Thyroid gland (tissue), 4 donors: Measurements from ENCODE around the gene CFAP299.

Source experiments
- POLR2A ChIP-seq, 2 donors: fragments of 450-650 bp; IDR thresholded peaks; one replicate each; pipeline ENCODE4 v1.6.1; 2017; ENCODE audit warnings: antibody characterized with exemption in 2 of 2, mild to moderate bottlenecking in 2 of 2, moderate library complexity in 1 of 2
- TF ChIP-seq, protein P1 (sequence below), 6 experiments: fragments of 200-600 bp in 3 of 6; fragments of 450-650 bp in 3 of 6; sonication (generic) in 3 of 6; IDR thresholded peaks; one replicate each; pipeline ENCODE4 v1.5.1; 2016 to 2019; ENCODE audit warnings: antibody characterized with exemption in 6 of 6, mild to moderate bottlenecking in 2 of 6, inconsistent platforms in 1 of 6, moderate library complexity in 1 of 6

DNA sequence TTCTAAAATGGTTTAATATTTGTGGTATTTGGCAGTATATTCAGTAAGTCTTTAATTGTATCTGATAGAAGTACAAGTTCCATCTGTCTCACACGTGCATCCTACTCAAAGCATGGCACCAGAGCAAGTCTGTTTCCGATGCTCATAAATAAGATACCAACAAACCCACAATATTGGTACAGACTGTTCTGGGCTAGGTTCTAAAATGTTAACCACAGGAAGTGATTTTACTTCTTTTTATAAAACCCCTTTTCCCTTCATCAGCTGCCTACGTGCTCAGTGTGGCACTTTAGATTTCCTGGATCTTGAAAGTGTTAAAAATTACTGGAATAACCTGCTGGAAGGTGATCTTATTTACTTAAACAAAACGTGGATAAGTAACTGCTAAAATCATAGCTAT is 165.1 kb downstream of the CFAP299 start:
- TF ChIP-seq, protein P1, sequence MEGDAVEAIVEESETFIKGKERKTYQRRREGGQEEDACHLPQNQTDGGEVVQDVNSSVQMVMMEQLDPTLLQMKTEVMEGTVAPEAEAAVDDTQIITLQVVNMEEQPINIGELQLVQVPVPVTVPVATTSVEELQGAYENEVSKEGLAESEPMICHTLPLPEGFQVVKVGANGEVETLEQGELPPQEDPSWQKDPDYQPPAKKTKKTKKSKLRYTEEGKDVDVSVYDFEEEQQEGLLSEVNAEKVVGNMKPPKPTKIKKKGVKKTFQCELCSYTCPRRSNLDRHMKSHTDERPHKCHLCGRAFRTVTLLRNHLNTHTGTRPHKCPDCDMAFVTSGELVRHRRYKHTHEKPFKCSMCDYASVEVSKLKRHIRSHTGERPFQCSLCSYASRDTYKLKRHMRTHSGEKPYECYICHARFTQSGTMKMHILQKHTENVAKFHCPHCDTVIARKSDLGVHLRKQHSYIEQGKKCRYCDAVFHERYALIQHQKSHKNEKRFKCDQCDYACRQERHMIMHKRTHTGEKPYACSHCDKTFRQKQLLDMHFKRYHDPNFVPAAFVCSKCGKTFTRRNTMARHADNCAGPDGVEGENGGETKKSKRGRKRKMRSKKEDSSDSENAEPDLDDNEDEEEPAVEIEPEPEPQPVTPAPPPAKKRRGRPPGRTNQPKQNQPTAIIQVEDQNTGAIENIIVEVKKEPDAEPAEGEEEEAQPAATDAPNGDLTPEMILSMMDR (IDR thresholded peaks at IDR 0.05): no peak
- TF ChIP-seq POLR2A (IDR thresholded peaks at IDR 0.05): no peak
